SK-N-SH treated with all-trans-retinoic acid at 6 μM for 48 hours (cell line): ENCODE data around the gene ATG2A.
A peak's percentile ranks its signal among the peaks of the same experiment; 100 is the strongest.

Source experiments
- ATAC-seq: fragments of 200-7000 bp; cut with Tn5 transposase; 3 replicates; pipeline ENCODE4 v1.9.1; 2020; ENCODE audit warnings: mild to moderate bottlenecking, moderate library complexity
- BACH2 ChIP-seq: fragments of 250-450 bp; sonication (Bioruptor Pico); IDR thresholded peaks from 2 replicates; pipeline ENCODE4 v1.9.0; 2021; ENCODE audit warnings: mild to moderate bottlenecking, borderline replicate concordance
- ESRRG ChIP-seq: fragments of 250-450 bp; sonication (Bioruptor Pico); IDR thresholded peaks from 2 replicates; pipeline ENCODE4 v1.6.1; 2021; ENCODE audit warnings: mild to moderate bottlenecking
- GLIS3 ChIP-seq: fragments of 250-450 bp; sonication (Bioruptor Pico); IDR thresholded peaks from 2 replicates; pipeline ENCODE4 v1.5.0; 2020; ENCODE audit warnings: mild to moderate bottlenecking, moderate library complexity
- ISL1 ChIP-seq: fragments of 250-450 bp; sonication (Bioruptor Pico); IDR thresholded peaks from 2 replicates; pipeline ENCODE4 v2.1.2; 2022; ENCODE audit warnings: mild to moderate bottlenecking, moderate library complexity
- OSR1 ChIP-seq: fragments of 250-450 bp; sonication (Bioruptor Pico); IDR thresholded peaks from 2 replicates; pipeline ENCODE4 v1.8.0; 2022; ENCODE audit warnings: moderate library complexity, mild to moderate bottlenecking, inconsistent platforms
- RARB ChIP-seq: fragments of 250-450 bp; sonication (Bioruptor Pico); IDR thresholded peaks from 2 replicates; pipeline ENCODE4 v1.8.0; 2021; ENCODE audit warnings: mild to moderate bottlenecking, moderate library complexity
- SNAI2 ChIP-seq: fragments of 250-450 bp; sonication (Bioruptor Pico); IDR thresholded peaks from 2 replicates; pipeline ENCODE4 v1.5.0; 2020; ENCODE audit warnings: mild to moderate bottlenecking, moderate library complexity
- TCF4 ChIP-seq: fragments of 250-450 bp; sonication (Bioruptor Pico); IDR thresholded peaks from 2 replicates; pipeline ENCODE4 v1.8.0; 2021; ENCODE audit warnings: mild to moderate bottlenecking, moderate library complexity, borderline replicate concordance
- TOX ChIP-seq: fragments of 250-450 bp; sonication (Bioruptor Pico); IDR thresholded peaks from 2 replicates; pipeline ENCODE4 v1.8.0; 2021; ENCODE audit warnings: mild to moderate bottlenecking, moderate library complexity, borderline replicate concordance
- ZC3H10 ChIP-seq: fragments of 250-450 bp; sonication (Bioruptor Pico); IDR thresholded peaks from 2 replicates; pipeline ENCODE4 v1.5.1; 2021; ENCODE audit warnings: mild to moderate bottlenecking, moderate library complexity
- ZFP3 ChIP-seq: fragments of 250-450 bp; sonication (Bioruptor Pico); IDR thresholded peaks from 2 replicates; pipeline ENCODE4 v1.5.0; 2020; ENCODE audit warnings: mild to moderate bottlenecking, moderate library complexity
- ZFP30 ChIP-seq: fragments of 450-650 bp; formaldehyde crosslinking; IDR thresholded peaks from 2 replicates; pipeline ENCODE4 v1.5.0; 2022; ENCODE audit warnings: mild to moderate bottlenecking, moderate library complexity
- ZNF565 ChIP-seq: fragments of 450-650 bp; formaldehyde crosslinking; conservative IDR thresholded peaks from 2 replicates; pipeline ENCODE4 v1.5.0; 2020; ENCODE audit warnings: low read depth, mild to moderate bottlenecking, moderate library complexity
- ZNF70 ChIP-seq: fragments of 450-650 bp; formaldehyde crosslinking; IDR thresholded peaks from 2 replicates; pipeline ENCODE4 v1.5.0; 2020; ENCODE audit warnings: mild to moderate bottlenecking, moderate library complexity
- ZNF8 ChIP-seq: fragments of 450-650 bp; formaldehyde crosslinking; IDR thresholded peaks from 2 replicates; pipeline ENCODE4 v1.5.0; 2020; ENCODE audit warnings: mild to moderate bottlenecking, moderate library complexity
- TF ChIP-seq, protein P1 (sequence below): fragments of 250-450 bp; sonication (Bioruptor Pico); IDR thresholded peaks from 2 replicates; pipeline ENCODE4 v1.8.0; 2020; ENCODE audit warnings: mild to moderate bottlenecking, moderate library complexity, borderline replicate concordance
- TF ChIP-seq, protein P2 (sequence below): fragments of 250-450 bp; sonication (Bioruptor Pico); IDR thresholded peaks from 2 replicates; pipeline ENCODE4 v1.5.1; 2020; ENCODE audit warnings: low read depth, mild to moderate bottlenecking, moderate library complexity
- TF ChIP-seq, protein P3 (sequence below): fragments of 250-450 bp; sonication (Bioruptor Pico); IDR thresholded peaks from 2 replicates; pipeline ENCODE4 v1.5.0; 2020; ENCODE audit warnings: mild to moderate bottlenecking, moderate library complexity
- TF ChIP-seq, protein P4 (sequence below): fragments of 250-450 bp; sonication (Bioruptor Pico); IDR thresholded peaks from 2 replicates; pipeline ENCODE4 v1.8.0; 2021; ENCODE audit warnings: low read depth, mild to moderate bottlenecking, moderate library complexity, borderline replicate concordance
- TF ChIP-seq, protein P5 (sequence below): fragments of 250-450 bp; sonication (Bioruptor Pico); IDR thresholded peaks from 2 replicates; pipeline ENCODE4 v1.5.1; 2021; ENCODE audit warnings: mild to moderate bottlenecking, moderate library complexity

Gene ATG2A

DNA sequence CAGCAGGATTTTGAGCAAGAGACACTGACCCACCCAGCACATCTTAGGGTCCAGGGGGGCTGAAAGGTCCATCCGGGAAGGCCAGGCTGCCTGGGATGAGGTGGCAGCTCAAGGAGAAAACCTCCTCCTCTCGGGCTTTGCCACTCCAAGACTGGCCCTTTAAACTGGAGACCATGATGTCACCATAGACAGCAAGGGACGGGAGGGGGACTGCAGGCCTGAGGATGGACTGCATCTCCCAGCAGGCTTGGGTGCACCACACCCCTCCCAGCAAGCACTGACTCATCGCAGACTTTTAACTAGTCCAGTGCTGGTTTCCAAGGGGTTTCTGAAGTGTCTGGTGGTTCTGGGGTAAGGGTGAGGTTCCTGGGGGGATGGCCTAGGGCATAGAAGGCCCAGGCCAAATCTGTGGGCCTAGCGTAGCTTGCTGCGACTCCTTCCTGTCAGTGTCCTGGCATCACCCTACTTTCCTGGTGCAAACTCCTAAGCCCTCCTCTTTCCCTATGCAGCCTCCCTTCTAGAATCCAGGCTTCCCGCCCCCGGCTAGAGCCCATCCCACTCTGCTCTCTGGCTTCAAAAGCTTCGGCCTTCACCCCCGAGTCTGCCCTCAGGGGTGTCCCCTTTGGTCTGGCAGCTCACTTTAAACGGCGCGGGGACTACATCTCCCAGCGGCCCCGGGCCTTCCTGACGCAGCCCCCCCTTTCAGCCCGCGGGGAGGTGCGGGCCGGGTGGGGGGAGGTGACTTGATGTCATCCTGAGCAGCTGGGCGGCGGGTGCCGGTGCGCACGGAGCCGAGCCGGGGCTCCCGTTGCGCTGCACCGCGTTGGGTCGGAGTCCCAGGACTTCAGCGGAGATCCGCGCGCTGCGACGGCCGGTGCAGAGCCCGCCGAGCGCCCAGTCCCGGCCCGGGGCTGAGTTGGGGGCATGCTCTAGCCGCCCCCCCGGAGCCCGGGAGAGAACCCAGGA is 7.2 kb upstream of the ATG2A start, which contains the start of gene PPP2R5B (continued):
- TF ChIP-seq, protein P1, sequence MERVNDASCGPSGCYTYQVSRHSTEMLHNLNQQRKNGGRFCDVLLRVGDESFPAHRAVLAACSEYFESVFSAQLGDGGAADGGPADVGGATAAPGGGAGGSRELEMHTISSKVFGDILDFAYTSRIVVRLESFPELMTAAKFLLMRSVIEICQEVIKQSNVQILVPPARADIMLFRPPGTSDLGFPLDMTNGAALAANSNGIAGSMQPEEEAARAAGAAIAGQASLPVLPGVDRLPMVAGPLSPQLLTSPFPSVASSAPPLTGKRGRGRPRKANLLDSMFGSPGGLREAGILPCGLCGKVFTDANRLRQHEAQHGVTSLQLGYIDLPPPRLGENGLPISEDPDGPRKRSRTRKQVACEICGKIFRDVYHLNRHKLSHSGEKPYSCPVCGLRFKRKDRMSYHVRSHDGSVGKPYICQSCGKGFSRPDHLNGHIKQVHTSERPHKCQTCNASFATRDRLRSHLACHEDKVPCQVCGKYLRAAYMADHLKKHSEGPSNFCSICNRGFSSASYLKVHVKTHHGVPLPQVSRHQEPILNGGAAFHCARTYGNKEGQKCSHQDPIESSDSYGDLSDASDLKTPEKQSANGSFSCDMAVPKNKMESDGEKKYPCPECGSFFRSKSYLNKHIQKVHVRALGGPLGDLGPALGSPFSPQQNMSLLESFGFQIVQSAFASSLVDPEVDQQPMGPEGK (CRISPR knock-in tag) = 0 out of 2 replicates have a peak, but pooled peaks have one; percentile 46
- TF ChIP-seq TCF4 (CRISPR knock-in tag) (no peak), ZC3H10 (CRISPR knock-in tag) (no peak), ZNF8 (CRISPR knock-in tag) (no peak), ESRRG (CRISPR knock-in tag) (no peak), BACH2 (CRISPR knock-in tag) (no peak), ZNF565 (CRISPR knock-in tag) (0 out of 2 replicates have a peak, but pooled peaks have one; percentile 20), ZFP30 (CRISPR knock-in tag) (no peak), OSR1 (CRISPR knock-in tag) (no peak), GLIS3 (CRISPR knock-in tag) (0 out of 2 replicates have a peak, but pooled peaks have one; percentile 11)
- TF ChIP-seq, protein P2, sequence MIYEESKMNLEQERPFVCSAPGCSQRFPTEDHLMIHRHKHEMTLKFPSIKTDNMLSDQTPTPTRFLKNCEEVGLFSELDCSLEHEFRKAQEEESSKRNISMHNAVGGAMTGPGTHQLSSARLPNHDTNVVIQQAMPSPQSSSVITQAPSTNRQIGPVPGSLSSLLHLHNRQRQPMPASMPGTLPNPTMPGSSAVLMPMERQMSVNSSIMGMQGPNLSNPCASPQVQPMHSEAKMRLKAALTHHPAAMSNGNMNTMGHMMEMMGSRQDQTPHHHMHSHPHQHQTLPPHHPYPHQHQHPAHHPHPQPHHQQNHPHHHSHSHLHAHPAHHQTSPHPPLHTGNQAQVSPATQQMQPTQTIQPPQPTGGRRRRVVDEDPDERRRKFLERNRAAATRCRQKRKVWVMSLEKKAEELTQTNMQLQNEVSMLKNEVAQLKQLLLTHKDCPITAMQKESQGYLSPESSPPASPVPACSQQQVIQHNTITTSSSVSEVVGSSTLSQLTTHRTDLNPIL (CRISPR knock-in tag) = no peak

DNA sequence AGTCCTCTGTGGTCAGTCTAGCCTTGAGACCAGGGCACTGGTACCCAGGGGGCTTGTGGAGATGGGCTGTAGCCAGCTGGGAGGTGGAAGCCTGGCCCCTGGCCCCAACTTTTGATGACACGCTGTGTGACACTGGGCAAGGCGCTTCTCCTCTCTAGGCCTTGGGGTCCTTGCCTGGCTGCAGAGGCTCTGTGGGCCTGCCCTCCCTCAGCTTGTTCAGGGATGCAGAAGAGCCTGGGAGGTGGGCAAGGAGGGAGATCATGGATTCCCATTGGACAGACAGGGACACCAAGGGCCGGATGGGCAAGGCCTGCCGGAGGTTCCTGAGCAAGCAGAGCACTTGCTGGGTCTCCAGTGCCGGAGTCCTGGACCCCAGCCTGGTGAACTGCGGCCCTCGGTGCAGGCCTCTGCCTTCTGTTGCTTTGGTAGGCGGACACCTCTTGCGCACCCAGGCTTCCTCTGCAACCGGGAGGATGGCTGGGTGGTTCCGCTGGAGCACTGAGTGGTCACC is 6.2 kb upstream of the ATG2A start:
- TF ChIP-seq RARB (no peak), ZNF8 (CRISPR knock-in tag) (no peak), ESRRG (CRISPR knock-in tag) (no peak), ZFP3 (CRISPR knock-in tag) (no peak), ZNF70 (no peak), TOX (CRISPR knock-in tag) (no peak), GLIS3 (CRISPR knock-in tag) (no peak), ZFP30 (CRISPR knock-in tag) (no peak), ISL1 (CRISPR knock-in tag) (no peak), SNAI2 (CRISPR knock-in tag) (no peak)
- TF ChIP-seq, protein P2 (CRISPR knock-in tag) = no peak
- TF ChIP-seq, protein P3, sequence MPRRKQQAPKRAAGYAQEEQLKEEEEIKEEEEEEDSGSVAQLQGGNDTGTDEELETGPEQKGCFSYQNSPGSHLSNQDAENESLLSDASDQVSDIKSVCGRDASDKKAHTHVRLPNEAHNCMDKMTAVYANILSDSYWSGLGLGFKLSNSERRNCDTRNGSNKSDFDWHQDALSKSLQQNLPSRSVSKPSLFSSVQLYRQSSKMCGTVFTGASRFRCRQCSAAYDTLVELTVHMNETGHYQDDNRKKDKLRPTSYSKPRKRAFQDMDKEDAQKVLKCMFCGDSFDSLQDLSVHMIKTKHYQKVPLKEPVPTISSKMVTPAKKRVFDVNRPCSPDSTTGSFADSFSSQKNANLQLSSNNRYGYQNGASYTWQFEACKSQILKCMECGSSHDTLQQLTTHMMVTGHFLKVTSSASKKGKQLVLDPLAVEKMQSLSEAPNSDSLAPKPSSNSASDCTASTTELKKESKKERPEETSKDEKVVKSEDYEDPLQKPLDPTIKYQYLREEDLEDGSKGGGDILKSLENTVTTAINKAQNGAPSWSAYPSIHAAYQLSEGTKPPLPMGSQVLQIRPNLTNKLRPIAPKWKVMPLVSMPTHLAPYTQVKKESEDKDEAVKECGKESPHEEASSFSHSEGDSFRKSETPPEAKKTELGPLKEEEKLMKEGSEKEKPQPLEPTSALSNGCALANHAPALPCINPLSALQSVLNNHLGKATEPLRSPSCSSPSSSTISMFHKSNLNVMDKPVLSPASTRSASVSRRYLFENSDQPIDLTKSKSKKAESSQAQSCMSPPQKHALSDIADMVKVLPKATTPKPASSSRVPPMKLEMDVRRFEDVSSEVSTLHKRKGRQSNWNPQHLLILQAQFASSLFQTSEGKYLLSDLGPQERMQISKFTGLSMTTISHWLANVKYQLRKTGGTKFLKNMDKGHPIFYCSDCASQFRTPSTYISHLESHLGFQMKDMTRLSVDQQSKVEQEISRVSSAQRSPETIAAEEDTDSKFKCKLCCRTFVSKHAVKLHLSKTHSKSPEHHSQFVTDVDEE (CRISPR knock-in tag) = no peak
- TF ChIP-seq, protein P4, sequence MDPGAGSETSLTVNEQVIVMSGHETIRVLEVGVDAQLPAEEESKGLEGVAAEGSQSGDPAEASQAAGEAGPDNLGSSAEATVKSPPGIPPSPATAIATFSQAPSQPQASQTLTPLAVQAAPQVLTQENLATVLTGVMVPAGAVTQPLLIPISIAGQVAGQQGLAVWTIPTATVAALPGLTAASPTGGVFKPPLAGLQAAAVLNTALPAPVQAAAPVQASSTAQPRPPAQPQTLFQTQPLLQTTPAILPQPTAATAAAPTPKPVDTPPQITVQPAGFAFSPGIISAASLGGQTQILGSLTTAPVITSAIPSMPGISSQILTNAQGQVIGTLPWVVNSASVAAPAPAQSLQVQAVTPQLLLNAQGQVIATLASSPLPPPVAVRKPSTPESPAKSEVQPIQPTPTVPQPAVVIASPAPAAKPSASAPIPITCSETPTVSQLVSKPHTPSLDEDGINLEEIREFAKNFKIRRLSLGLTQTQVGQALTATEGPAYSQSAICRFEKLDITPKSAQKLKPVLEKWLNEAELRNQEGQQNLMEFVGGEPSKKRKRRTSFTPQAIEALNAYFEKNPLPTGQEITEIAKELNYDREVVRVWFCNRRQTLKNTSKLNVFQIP (CRISPR knock-in tag) = no peak
- TF ChIP-seq, protein P5, sequence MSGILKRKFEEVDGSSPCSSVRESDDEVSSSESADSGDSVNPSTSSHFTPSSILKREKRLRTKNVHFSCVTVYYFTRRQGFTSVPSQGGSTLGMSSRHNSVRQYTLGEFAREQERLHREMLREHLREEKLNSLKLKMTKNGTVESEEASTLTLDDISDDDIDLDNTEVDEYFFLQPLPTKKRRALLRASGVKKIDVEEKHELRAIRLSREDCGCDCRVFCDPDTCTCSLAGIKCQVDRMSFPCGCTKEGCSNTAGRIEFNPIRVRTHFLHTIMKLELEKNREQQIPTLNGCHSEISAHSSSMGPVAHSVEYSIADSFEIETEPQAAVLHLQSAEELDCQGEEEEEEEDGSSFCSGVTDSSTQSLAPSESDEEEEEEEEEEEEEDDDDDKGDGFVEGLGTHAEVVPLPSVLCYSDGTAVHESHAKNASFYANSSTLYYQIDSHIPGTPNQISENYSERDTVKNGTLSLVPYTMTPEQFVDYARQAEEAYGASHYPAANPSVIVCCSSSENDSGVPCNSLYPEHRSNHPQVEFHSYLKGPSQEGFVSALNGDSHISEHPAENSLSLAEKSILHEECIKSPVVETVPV (CRISPR knock-in tag) = no peak
- no peak for ATAC-seq
